BLaER1 treated with 17β-estradiol and CSF1 and Interleukin-3, amounts not matched to agents 10 nM and 100 nM (cell line): ENCODE data around the gene PIK3R4.

Source experiments
- H3K27ac ChIP-seq, 11 experiments: shearing (Covaris generic); formaldehyde crosslinking; 2 replicates each; pipeline ENCODE4 v1.8.1; 2022
- H3K27me3 ChIP-seq, 11 experiments: shearing (Covaris generic); formaldehyde crosslinking; 2 replicates each; pipeline ENCODE4 v1.8.1; 2022
- H3K36me3 ChIP-seq, 11 experiments: shearing (Covaris generic); formaldehyde crosslinking; 2 replicates each; pipeline ENCODE4 v1.8.1; 2022
- H3K4me1 ChIP-seq, 10 experiments: shearing (Covaris generic); formaldehyde crosslinking; 2 replicates each; pipeline ENCODE4 v1.8.1; 2022
- H3K4me2 ChIP-seq, 11 experiments: shearing (Covaris generic); formaldehyde crosslinking; 2 replicates each; pipeline ENCODE4 v1.8.1; 2022
- H3K4me3 ChIP-seq, 10 experiments: shearing (Covaris generic); formaldehyde crosslinking; 2 replicates each; pipeline ENCODE4 v1.8.1; 2022
- H3K9ac ChIP-seq, 11 experiments: shearing (Covaris generic); formaldehyde crosslinking; 2 replicates each; pipeline ENCODE4 v1.8.1; 2022
- H3K9me3 ChIP-seq, 11 experiments: shearing (Covaris generic); formaldehyde crosslinking; replicated peaks in 1 of 11; 2 replicates each; pipeline ENCODE4 v1.8.1; 2022
- H4K20me1 ChIP-seq, 11 experiments: shearing (Covaris generic); formaldehyde crosslinking; 2 replicates each; pipeline ENCODE4 v1.8.1; 2022
- Cebpa-rat ChIP-seq, 11 experiments: shearing (Covaris generic); IDR thresholded peaks; 2 replicates each; pipeline ENCODE4 v1.8.1; 2022

PIK3R4 gene

DNA sequence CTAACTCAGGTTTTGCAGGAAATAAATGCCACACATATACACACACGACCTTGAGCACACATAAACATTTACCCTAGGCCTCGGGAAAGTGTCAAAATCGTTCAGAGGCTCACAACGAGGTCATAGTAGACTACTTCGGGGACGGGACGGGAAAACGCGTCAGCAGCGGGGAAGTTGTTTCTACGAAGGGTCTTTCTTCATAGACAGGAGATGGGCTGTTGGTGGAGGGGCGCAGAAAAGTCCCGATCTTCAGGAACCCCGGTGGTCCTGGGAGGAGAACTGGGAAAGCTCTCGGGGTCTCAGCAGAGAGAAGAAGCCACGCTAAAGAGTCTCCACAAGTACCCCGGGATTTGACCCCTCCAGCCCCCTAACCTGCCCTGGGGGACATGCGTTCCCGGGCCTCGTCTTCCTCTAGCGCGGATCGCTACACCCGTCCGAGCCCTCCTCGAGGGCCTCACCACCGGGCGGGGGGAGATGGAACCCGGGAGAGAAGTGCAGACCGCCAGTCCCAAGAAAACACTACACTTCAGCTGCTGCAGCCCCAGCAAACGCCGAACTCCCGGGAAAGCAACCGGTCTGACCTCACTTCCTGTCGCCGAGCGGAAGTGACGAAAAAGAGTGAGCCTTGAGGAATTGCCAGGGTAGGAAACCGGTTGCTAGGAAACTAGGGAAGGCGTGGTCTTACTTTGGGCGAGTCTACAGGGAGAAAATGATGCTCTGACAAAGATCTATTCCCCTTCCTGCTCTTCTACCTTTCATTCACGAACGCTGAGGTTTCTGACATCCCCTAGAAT, at the start of gene PIK3R4:
TSS of gene PIK3R4 (minus strand) at position 584 of the 794 bp plus-strand sequence. CDS start 1,611 bp downstream, outside the sequence.
- H3K36me3 ChIP-seq = peaks cover 5 to 35% (median 29%) of the 10 kb centered on the region in 11 experiments; a peak in 20 of 22 replicates

DNA sequence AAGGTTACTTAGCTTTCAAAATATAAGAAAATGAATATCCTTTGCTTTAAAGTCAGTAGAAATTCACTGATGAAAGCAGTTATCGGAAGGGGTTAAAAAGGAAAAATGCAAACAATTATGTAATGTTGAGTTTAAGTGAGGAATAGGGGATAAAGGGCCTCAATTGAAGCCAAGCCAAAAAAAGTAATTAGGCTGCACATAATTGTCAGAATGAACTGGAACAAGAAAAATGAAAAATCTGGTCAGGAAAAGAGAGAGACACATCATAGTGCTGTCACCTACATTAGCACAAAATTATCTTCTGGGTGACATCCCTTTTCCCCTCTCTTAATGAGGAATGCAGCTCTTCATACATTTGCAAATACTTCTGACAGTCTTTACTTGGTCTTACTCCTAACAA, 48.8 kb upstream of the PIK3R4 start:
- Histone ChIP-seq H3K9ac (no peak overlapping the region), H3K4me3 (no peak overlapping the region), H3K9me3 (no peaks in the 10 kb centered on the region; a peak in 1 of 22 replicates), H4K20me1 (no peaks in the 10 kb centered on the region), H3K4me2 (no peak overlapping the region), H3K4me1 (no peaks in the 10 kb centered on the region), H3K27me3 (no peaks in the 10 kb centered on the region), H3K36me3 (no peaks in the 10 kb centered on the region), H3K27ac (no peak overlapping the region)
- TF ChIP-seq Cebpa-rat (IDR thresholded peaks at IDR 0.05) = no peak

More for the DNA sequence above, at the start of gene PIK3R4:
- no peaks in the 10 kb centered on the region for H3K27me3 ChIP-seq
- peak within 1 kb of the TSS; percentile 83 to 98 (median 93) for H3K4me3 ChIP-seq
- H4K20me1 ChIP-seq = peaks cover 0 to 30% (median 4%) of the 10 kb centered on the region in 11 experiments; a peak in 7 of 22 replicates
- H3K4me2 ChIP-seq = peak within 1 kb of the TSS; percentile 81 to 99 (median 89)
- peak within 1 kb of the TSS; percentile 79 to 93 (median 87) for H3K27ac ChIP-seq
- no peak for TF ChIP-seq Cebpa-rat (IDR thresholded peaks at IDR 0.05)
- H3K4me1 ChIP-seq = peaks cover 43 to 50% (median 46%) of the 10 kb centered on the region in 10 experiments
- H3K9me3 ChIP-seq = no peaks in the 10 kb centered on the region
- peak within 1 kb of the TSS; percentile 83 to 94 (median 92) for H3K9ac ChIP-seq

DNA sequence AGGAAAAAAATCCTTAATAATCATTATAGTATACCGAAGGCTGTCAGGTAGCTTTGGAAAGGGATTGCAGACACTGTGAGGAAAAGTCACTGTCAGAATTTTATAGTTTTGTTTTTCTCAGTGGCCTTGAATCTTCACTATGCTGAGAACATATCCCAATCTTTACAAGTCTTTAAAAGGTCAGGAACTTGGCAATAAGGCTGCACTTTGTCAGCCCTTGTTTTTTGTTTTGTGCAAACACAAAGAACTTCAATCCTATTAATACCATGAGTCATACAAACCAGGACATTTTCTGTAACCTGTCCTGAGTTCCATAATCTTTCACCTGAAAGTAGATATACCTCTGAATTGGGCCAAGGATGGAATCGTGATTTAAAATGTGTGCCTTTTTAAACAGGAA, 45.6 kb upstream of the PIK3R4 start:
- no peak overlapping the region for H3K4me2 ChIP-seq
- no peaks in the 10 kb centered on the region for H3K36me3 ChIP-seq
- H3K27ac ChIP-seq = no peak overlapping the region

DNA sequence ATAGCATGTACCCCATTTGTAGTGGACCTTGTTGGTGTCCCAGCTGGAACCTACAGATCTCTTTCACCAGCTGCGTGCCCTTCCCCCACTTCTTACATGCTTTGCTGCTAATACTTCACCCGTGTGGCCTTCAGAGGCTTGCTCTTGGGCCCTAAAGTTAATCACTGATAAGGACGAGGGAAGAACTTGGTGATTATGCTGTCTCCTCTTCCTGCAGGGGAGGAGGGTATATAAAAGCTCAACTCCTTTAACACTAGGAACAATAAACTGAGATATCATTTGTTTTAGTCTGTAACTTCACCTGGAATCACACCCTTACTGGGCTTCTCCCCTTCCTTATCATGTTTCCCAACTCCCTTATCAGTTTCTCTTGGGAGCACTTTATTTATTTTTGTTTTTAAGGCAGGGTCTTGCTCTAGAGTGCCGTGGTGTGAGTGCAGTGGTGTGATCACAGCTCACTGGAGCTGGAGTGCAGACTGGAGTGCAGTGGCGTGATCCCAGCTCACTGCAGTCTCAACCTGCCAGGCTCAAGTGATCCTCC, 43.2 kb upstream of the PIK3R4 start:
- H3K27ac ChIP-seq = no peak overlapping the region
- TF ChIP-seq Cebpa-rat (IDR thresholded peaks at IDR 0.05) = no peak
- no peaks in the 10 kb centered on the region for H3K36me3 ChIP-seq
- no peak overlapping the region for H3K4me2 ChIP-seq
- no peaks in the 10 kb centered on the region for H3K27me3 ChIP-seq
- H3K4me3 ChIP-seq = no peak overlapping the region
- no peaks in the 10 kb centered on the region for H4K20me1 ChIP-seq
- H3K9ac ChIP-seq = no peak overlapping the region
- H3K4me1 ChIP-seq = no peaks in the 10 kb centered on the region
- no peaks in the 10 kb centered on the region for H3K9me3 ChIP-seq

More for the DNA sequence above, 45.6 kb upstream of the PIK3R4 start:
- Histone ChIP-seq H3K4me1 (no peaks in the 10 kb centered on the region), H3K27me3 (no peaks in the 10 kb centered on the region), H3K9me3 (no peaks in the 10 kb centered on the region; a peak in 1 of 22 replicates), H3K9ac (no peak overlapping the region), H3K4me3 (no peak overlapping the region), H4K20me1 (no peaks in the 10 kb centered on the region)
- TF ChIP-seq Cebpa-rat (IDR thresholded peaks at IDR 0.05) = no peak

DNA sequence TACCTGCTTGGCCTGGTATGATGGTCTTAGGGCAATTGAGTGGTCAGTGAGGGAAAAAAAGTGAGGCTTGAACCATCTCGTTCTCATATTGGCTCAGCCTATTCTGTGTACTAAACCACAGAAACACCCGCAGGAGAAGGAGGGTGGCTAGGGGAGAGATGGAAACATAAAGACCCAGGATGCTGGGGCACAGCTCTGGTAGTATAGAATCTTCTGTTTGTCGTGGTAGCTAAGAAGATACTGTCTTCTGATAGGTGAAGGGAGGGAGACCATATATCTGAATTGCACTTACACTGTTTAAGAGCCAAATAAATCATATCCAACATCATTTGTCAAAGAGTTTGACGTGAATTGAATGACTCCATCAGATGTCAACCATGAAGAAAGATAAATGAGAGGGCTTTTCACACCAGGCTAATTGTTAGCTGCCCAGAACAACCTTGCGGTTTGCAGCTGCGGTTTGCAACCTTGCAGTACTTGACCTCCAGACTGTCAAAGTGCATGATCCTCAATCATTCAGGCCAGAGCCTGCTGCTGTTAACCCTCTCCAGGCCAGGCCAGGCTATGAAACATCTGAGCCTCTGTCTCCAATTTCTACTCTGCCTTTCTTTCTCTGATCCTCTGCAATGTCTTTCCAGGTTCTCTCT, 40.9 kb upstream of the PIK3R4 start:
- no peak for TF ChIP-seq Cebpa-rat (IDR thresholded peaks at IDR 0.05)
- Histone ChIP-seq H3K9ac (no peak overlapping the region), H3K4me3 (no peak overlapping the region), H3K27ac (no peak overlapping the region), H3K4me1 (no peaks in the 10 kb centered on the region), H3K27me3 (no peaks in the 10 kb centered on the region), H3K9me3 (no peaks in the 10 kb centered on the region), H3K4me2 (no peak overlapping the region), H3K36me3 (no peaks in the 10 kb centered on the region), H4K20me1 (no peaks in the 10 kb centered on the region)

DNA sequence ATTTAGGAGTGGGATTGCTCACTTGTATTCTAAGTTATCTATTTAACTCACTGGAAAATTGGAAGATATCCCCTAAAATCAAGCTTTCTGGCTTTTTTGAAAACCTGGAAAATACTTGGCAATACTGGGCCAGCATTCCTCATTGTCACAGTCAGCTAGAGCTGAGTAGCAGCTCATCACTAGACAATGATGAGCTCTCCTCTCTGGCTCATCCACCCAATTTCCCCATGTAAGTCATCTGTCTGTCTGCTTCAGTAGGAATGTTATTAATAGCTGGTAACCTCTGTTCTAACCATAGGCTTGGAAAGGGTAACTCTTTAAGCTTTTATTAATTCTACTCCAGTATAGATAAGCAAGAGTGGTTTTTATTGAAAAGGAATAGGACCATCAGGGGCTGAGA, 39.7 kb upstream of the PIK3R4 start:
- no peak for TF ChIP-seq Cebpa-rat (IDR thresholded peaks at IDR 0.05)
- Histone ChIP-seq H3K9me3 (no peaks in the 10 kb centered on the region), H3K27me3 (no peaks in the 10 kb centered on the region), H3K27ac (no peak overlapping the region), H3K4me3 (no peak overlapping the region), H3K4me2 (no peak overlapping the region), H3K9ac (no peak overlapping the region), H3K36me3 (no peaks in the 10 kb centered on the region), H4K20me1 (no peaks in the 10 kb centered on the region), H3K4me1 (no peaks in the 10 kb centered on the region)

DNA sequence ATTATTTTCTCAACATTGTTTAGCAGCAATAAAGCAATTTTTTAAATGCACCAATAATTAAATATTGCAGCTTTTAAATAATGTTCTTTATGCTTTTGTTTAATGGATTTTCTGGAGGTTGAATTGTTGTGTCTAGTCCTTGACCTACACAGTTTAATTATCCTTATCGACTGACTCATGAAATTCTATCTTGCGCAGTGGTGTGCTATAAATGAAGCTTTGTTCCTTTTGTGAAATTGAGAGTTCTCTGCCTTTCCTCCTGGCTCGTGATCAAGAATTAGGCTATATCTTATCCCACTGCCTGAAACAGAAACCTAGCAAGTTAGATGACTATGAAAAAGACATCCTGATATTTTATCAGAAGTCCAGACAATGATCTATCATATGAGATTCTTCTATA, 37.0 kb upstream of the PIK3R4 start:
- Histone ChIP-seq H3K9me3 (no peaks in the 10 kb centered on the region), H3K27me3 (no peaks in the 10 kb centered on the region), H3K4me3 (no peak overlapping the region), H3K4me2 (no peak overlapping the region), H3K9ac (no peak overlapping the region), H3K4me1 (no peaks in the 10 kb centered on the region), H3K36me3 (no peaks in the 10 kb centered on the region), H4K20me1 (no peaks in the 10 kb centered on the region), H3K27ac (no peak overlapping the region)
- no peak for TF ChIP-seq Cebpa-rat (IDR thresholded peaks at IDR 0.05)

DNA sequence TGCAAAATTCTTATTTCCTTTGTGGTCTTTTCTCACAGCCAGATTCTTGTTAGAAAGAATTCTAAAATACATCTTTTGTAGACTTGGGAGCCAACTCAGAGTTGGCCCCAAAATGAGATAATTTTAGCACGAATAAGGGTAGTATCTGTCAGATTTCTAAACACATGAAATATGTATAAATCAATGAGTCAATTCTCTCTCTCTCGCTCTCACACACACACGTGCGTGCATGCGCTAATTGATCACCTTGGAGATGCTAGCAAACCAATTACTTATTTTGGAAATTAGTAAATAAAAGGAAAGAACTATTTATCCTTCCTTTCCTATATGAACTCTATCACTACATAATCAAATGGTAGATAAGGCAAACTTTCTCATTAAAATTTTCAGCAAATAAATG, 32.9 kb upstream of the PIK3R4 start:
- Histone ChIP-seq H3K9me3 (no peaks in the 10 kb centered on the region), H3K4me1 (no peaks in the 10 kb centered on the region), H3K36me3 (no peaks in the 10 kb centered on the region), H3K4me3 (no peak overlapping the region), H3K27ac (no peak overlapping the region), H3K4me2 (no peak overlapping the region), H4K20me1 (no peaks in the 10 kb centered on the region), H3K27me3 (no peaks in the 10 kb centered on the region), H3K9ac (no peak overlapping the region)
- no peak for TF ChIP-seq Cebpa-rat (IDR thresholded peaks at IDR 0.05)

DNA sequence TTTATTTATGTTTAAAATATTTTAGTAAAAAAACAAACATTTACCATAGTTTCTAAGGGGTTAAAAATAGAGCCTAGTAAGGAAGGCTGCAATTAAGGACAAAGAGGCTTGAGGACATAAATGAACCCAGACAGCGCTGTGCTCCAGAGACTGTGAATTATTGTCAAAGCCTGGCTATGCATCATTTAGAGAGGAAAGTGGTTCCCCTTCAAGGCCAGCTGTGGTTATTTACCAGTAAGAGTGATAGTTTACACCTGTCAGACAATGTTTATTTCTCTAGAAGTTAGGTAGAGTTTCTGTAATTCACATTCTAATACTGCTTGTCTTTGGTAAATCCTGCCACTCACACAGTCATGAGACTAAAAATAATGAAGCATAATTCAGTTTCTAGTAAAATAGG, 32.4 kb upstream of the PIK3R4 start:
- Histone ChIP-seq H3K4me3 (no peak overlapping the region), H3K9me3 (no peaks in the 10 kb centered on the region), H3K36me3 (no peaks in the 10 kb centered on the region), H3K4me2 (no peak overlapping the region), H3K27ac (no peak overlapping the region), H4K20me1 (no peaks in the 10 kb centered on the region), H3K4me1 (no peaks in the 10 kb centered on the region), H3K27me3 (no peaks in the 10 kb centered on the region), H3K9ac (no peak overlapping the region)
- no peak for TF ChIP-seq Cebpa-rat (IDR thresholded peaks at IDR 0.05)
